GM13977 (cell line): ENCODE results near the gene C19orf67.

Experiments used
- DNase-seq: peaks from one replicate; pipeline ENCODE4 v3.0.0; 2012; ENCODE audit warnings: low spot score
- in situ Hi-C: fragments of 300-500 bp; cut with MboI; formaldehyde crosslinking; loops from one replicate; pipeline ENCODE4 v1.12.0; 2022; ENCODE audit warnings: low sequenced_read_pairs, low pct_unique_long_range_greater_than_20kb, mixed read lengths, inconsistent platforms; ENCODE audit not compliant: unreplicated experiment
- TF ChIP-seq, protein P1 (sequence below): IDR thresholded peaks from 2 replicates; pipeline ENCODE4 v1.5.1; 2012; ENCODE audit warnings: mild to moderate bottlenecking, control low read depth; ENCODE audit not compliant: insufficient read depth; ENCODE audit errors: extremely low read depth, missing control alignments

C19orf67 gene

DNA sequence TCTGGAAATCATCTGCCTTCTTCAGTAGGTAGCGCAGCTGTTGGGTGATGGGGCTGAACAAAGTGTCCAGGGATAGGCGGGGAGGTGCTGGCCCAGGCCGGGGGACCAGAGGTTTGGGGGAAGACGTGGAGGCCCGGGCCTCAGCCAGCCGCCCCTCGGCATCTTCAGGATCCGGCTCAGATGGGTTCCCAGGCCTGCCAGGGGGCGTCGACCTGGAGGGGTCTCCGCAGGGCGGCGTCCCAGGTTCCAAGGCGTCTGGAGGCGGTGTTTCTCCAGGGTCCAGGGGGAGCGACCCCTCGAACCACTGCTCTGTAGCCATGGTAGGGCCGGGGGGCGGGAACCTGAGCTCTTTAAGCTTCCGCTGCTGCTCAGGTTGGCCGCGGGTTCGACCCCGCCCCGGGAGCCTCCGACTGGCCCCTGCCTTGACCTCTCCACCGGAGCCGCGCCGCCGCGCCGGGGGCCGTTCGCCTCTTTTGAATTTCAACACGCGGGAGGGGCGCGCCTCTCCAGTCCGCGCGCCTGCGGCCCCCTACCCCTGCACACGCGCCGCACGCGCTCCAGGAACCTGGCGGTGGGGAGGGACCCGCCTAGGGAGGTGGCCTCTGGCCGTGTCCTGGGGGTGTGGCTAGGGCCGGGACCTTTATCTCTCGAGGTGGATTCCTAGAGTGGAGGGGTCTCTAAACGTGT, at the start of gene C19orf67:
TSS of gene C19orf67 (minus strand) at position 475 of the 687 bp plus-strand sequence. CDS start at position 319, 156 bp downstream.
- TF ChIP-seq, protein P1, sequence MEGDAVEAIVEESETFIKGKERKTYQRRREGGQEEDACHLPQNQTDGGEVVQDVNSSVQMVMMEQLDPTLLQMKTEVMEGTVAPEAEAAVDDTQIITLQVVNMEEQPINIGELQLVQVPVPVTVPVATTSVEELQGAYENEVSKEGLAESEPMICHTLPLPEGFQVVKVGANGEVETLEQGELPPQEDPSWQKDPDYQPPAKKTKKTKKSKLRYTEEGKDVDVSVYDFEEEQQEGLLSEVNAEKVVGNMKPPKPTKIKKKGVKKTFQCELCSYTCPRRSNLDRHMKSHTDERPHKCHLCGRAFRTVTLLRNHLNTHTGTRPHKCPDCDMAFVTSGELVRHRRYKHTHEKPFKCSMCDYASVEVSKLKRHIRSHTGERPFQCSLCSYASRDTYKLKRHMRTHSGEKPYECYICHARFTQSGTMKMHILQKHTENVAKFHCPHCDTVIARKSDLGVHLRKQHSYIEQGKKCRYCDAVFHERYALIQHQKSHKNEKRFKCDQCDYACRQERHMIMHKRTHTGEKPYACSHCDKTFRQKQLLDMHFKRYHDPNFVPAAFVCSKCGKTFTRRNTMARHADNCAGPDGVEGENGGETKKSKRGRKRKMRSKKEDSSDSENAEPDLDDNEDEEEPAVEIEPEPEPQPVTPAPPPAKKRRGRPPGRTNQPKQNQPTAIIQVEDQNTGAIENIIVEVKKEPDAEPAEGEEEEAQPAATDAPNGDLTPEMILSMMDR, result no peak
- DNase-seq, result no peak
- in situ Hi-C loops, result no loop called here

DNA sequence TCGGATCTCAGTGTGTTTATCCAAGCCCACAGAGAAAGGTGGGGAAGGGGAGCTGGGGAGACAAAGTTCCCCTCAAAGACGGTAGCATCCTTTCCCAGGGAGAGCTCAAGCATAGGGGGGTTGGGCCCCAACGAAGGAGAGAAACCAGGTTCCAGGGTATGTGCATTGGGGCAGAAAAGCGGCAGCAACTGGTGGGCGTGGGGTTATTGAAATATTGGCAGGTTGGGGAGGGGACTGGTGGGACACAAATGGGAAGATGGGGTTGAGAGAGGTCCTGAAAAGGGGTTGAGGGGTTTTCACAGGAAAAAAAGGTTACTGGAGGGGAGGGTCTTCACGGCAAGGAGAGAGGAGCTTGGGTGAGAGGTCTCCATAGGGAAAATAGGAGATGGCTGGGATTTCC, 49.8 kb upstream of the C19orf67 start:
- in situ Hi-C loops, result no loop called here
- TF ChIP-seq, protein P1, result no peak

DNA sequence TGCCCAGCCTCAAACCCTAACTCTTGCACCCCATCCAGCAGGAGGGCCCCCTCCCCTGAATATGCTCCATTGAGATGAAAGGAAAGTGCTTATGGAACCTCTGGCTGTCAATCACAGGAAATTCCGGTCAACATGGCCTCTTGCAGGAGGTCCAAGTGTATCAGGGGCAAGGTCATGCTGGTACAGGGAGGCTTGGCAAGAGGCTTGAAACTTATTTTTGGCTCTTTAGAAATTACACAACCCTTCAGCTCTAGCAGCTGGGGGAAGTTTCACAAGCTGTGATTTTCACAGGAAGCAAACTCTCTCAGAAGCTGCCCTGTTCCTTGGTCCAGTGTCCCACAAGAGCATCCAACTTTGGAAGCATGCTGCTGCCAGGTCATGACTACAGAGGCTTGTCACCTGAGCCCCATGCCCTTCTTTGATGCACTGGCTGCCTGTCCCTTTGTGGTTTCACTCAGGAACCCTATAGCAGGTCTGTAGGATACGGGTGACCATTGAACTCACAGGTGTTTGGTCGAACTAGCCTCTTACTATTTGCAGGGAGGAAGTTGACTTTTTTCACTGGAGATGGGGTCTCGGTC, 42.4 kb upstream of the C19orf67 start:
- TF ChIP-seq, protein P1, result no peak
- no peak for DNase-seq
- in situ Hi-C loops, result no loop called here

More for the DNA sequence above, 49.8 kb upstream of the C19orf67 start:
- no peak for DNase-seq

DNA sequence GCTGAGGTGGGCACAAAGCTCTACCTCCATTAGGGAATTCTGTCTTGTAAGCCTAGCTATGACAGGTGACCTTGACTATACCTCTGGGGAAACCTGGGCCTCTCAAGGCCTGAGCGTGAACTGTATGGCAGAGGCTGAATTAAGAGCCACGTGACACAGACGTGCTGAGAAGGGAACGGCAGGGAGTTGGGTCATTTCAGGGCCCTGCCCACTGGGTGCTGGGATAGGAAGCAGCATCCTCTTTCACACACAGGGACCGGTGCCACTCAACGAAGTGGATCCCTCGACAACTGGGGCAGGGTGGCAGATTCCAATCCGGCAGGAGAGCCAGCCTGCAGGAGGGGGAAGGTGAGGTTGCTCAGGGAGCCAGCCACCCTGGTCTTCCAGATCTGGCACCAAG, 41.6 kb upstream of the C19orf67 start:
- no peak for DNase-seq
- in situ Hi-C loops, result no loop called here
- TF ChIP-seq, protein P1, result no peak

DNA sequence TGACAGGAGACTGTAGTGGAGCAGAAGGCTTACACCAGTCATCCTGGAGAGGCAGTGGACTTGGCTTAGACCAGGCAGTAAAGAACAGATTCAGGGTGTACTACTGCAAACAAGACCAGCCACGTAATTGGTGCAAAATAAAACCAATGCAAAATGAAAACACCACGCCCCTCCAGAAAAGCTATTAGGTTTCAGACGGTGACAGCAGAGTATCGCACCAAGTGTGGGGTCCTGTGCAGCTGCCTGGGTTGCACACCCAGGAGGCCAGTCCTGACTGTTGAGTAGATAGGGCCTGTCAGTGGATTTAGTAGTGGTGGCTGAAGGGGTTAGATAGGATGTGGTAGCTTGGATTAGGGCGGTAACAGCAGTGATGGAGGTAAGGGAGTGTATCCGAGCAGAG, 37.3 kb upstream of the C19orf67 start:
- no peak for DNase-seq
- TF ChIP-seq, protein P1, result no peak
- in situ Hi-C loops, result no loop called here

DNA sequence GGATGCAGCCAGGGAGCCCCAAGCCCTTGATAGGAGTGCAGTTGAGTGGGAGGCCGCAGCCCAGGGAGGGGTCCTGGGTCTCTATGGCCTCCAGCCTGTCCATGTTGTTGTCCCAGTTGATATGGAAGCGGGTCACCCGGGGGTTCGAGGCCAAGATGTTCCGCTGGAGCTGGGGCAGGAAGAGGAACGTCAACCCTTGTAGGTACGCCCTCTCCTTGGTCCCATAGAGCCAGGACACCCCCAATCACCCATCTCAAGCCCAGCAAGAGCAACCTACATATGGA, 34.9 kb upstream of the C19orf67 start:
- no peak for DNase-seq
- in situ Hi-C loops, result no loop called here
- TF ChIP-seq, protein P1, result no peak
